HEK293 (cell line): ENCODE data around the gene FSD1.

Experiments
- CTCF ChIP-seq: fragments of 450-650 bp; formaldehyde crosslinking; IDR thresholded peaks from 2 replicates; pipeline ENCODE4 v1.5.1; 2016; ENCODE audit warnings: missing biosample characterization, missing genetic modification characterization
- IKZF3 ChIP-seq: fragments of 450-650 bp; IDR thresholded peaks from 2 replicates; pipeline ENCODE4 v1.5.0; 2018; ENCODE audit warnings: missing biosample characterization, mild to moderate bottlenecking, missing genetic modification characterization, moderate library complexity
- KLF17 ChIP-seq: fragments of 450-650 bp; formaldehyde crosslinking; IDR thresholded peaks from 2 replicates; pipeline ENCODE4 v1.5.1; 2016; ENCODE audit warnings: missing biosample characterization, missing genetic modification characterization
- TCF7L2 ChIP-seq: IDR thresholded peaks from 2 replicates; pipeline ENCODE4 v1.6.1; 2011; ENCODE audit warnings: low read depth, mild to moderate bottlenecking, inconsistent platforms, low read length, moderate library complexity, borderline replicate concordance
- ZBTB11 ChIP-seq: fragments of 450-650 bp; formaldehyde crosslinking; conservative IDR thresholded peaks from 2 replicates; pipeline ENCODE4 v1.5.1; 2016; ENCODE audit warnings: low read depth, missing biosample characterization, missing genetic modification characterization
- ZBTB48 ChIP-seq: fragments of 450-650 bp; formaldehyde crosslinking; IDR thresholded peaks from 2 replicates; pipeline ENCODE4 v1.5.1; 2016; ENCODE audit warnings: missing biosample characterization, missing genetic modification characterization
- ZNF280D ChIP-seq: fragments of 450-650 bp; formaldehyde crosslinking; IDR thresholded peaks from 2 replicates; pipeline ENCODE4 v1.5.1; 2016; ENCODE audit warnings: missing biosample characterization, missing genetic modification characterization
- ZNF311 ChIP-seq: fragments of 450-650 bp; formaldehyde crosslinking; IDR thresholded peaks from 2 replicates; pipeline ENCODE4 v1.5.1; 2017; ENCODE audit warnings: missing biosample characterization, missing genetic modification characterization, borderline replicate concordance
- ZNF350 ChIP-seq: fragments of 450-650 bp; formaldehyde crosslinking; IDR thresholded peaks from 2 replicates; pipeline ENCODE4 v1.5.0; 2017; ENCODE audit warnings: missing biosample characterization, mild to moderate bottlenecking, missing genetic modification characterization
- ZNF48 ChIP-seq: fragments of 450-650 bp; formaldehyde crosslinking; IDR thresholded peaks from 2 replicates; pipeline ENCODE4 v1.5.1; 2016; ENCODE audit warnings: missing biosample characterization, missing genetic modification characterization
- ZNF558 ChIP-seq: fragments of 450-650 bp; formaldehyde crosslinking; IDR thresholded peaks from 2 replicates; pipeline ENCODE4 v1.5.1; 2016; ENCODE audit warnings: missing biosample characterization, missing genetic modification characterization
- ZNF629 ChIP-seq: fragments of 450-650 bp; formaldehyde crosslinking; IDR thresholded peaks from 2 replicates; pipeline ENCODE4 v1.5.1; 2017; ENCODE audit warnings: missing biosample characterization, missing genetic modification characterization

- no peak for TF ChIP-seq CTCF
- TF ChIP-seq ZBTB48 (tag by site-specific recombination), result no peak
- TF ChIP-seq IKZF3 (tag by site-specific recombination), result no peak
- TF ChIP-seq TCF7L2, result no peak
- no peak for TF ChIP-seq ZNF48
- no peak for TF ChIP-seq ZBTB11 (tag by site-specific recombination)
- no peak for TF ChIP-seq ZNF558 (tag by site-specific recombination)
- no peak for TF ChIP-seq ZNF350
- TF ChIP-seq ZNF280D (tag by site-specific recombination), result no peak
- TF ChIP-seq ZNF629, result no peak
- TF ChIP-seq KLF17 (tag by site-specific recombination), result 0 out of 2 replicates have a peak, but pooled peaks have one; percentile 41
- no peak for TF ChIP-seq ZNF311 (tag by site-specific recombination)
Observed at GRCh38 chr19:4369109-4369887, 64.9 kb downstream of the FSD1 start.
